Thoracic aorta (tissue), 2 donors: Measurements from ENCODE around the gene RAI1. TPM values are rescaled to one million over a fixed set of nuclear protein-coding genes. Genes with fewer than 3 reads are reported as not detected.

ENCODE experiments used
- ATAC-seq: fragments of 150-250 bp; one replicate; pipeline ENCODE4 v1.8.0; 2017; ENCODE audit warnings: low read depth; ENCODE audit not compliant: insufficient number of reproducible peaks, low FRiP score
- DNase-seq: peaks from one replicate; pipeline ENCODE4 v3.0.0-alpha.2; 2020; ENCODE audit warnings: low spot score
- H3K27ac ChIP-seq, 2 donors: fragments of 200-600 bp; sonication (generic); 1 replicate in 1 of 2; 2 replicates in 1 of 2; pipeline ENCODE4 v1.5.1; 2016; ENCODE audit warnings: mild to moderate bottlenecking in 2 of 2, moderate library complexity in 2 of 2
- H3K27me3 ChIP-seq: fragments of 200-600 bp; sonication (generic); replicated peaks from 2 replicates; pipeline ENCODE4 v1.6.0; 2016; ENCODE audit warnings: mild to moderate bottlenecking; ENCODE audit not compliant: insufficient read depth
- H3K36me3 ChIP-seq: fragments of 200-600 bp; sonication (generic); one replicate; pipeline ENCODE4 v1.5.1; 2016
- H3K4me1 ChIP-seq, 2 donors: fragments of 200-600 bp; sonication (generic); 1 replicate in 1 of 2; 2 replicates in 1 of 2; pipeline versions ENCODE4 v1.5.1 to v1.6.0; 2016; ENCODE audit warnings: low read depth in 2 of 2, mild to moderate bottlenecking in 1 of 2; ENCODE audit not compliant: control insufficient read depth in 1 of 2
- H3K4me3 ChIP-seq: fragments of 200-600 bp; sonication (generic); 2 replicates; pipeline ENCODE4 v1.5.1; 2016; ENCODE audit warnings: mild to moderate bottlenecking
- H3K9me3 ChIP-seq: fragments of 200-600 bp; sonication (generic); 2 replicates; pipeline ENCODE4 v1.5.1; 2016
- total RNA-seq, 2 donors: library from RNA; depleted of rRNA; stranded (reverse); fragments of >200 nt; gene quantifications; one replicate each; pipeline versions ENCODE4 v1.1.0 to v1.2.3, GENCODE V29; 2016
- TF ChIP-seq, protein P1 (sequence below): fragments of 200-600 bp; sonication (generic); IDR thresholded peaks from one replicate; pipeline ENCODE4 v1.5.1; 2019; ENCODE audit warnings: antibody characterized with exemption

The RAI1 gene
- total RNA-seq, 2 donors from 2014 or later, result 21.0 to 31.5 TPM

DNA sequence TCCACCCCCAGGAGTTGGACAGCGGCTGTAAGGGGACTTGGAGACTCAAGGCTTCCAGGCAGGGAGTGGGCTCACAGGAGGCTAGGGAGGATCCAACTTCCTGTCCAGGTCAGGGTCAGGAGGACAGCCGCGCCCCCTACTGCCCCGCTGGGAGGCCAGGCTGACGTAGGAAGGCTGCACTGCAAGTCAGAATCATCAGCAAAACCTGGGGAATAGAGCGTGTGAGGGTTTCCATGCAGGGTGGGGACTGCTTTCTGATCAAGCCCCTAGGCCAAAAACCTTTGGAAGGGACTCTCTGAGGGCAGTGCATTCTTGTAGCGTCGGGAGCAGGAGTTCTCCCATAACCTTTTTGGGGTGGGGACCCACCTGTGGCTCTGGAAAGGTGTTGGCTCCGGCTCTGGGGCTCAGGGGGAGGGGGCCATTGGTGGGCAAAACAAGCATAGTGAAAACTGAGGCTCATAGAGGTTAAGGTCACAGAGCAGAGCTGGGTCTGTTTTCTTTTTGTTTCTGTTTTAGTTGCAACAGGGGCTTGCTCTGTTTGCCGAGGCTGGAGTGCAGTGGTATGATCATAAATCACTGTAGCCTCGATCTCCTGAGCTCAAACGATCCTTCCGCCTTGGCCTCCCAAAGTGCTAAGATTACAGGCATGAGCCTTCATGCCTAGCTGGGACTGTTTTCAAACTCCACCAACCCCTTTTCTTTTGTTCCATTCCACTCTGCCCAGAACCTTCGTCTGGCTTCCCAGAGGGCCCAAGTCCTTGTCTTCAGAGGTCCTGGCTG lies 22.1 kb downstream of the RAI1 start:
- H3K36me3 ChIP-seq, result no peaks in the 10 kb centered on the region
- H3K27me3 ChIP-seq, result no peaks in the 10 kb centered on the region
- H3K27ac ChIP-seq, result no peak overlapping the region
- H3K4me3 ChIP-seq, result no peak overlapping the region
- DNase-seq, result no peak
- TF ChIP-seq, protein P1, sequence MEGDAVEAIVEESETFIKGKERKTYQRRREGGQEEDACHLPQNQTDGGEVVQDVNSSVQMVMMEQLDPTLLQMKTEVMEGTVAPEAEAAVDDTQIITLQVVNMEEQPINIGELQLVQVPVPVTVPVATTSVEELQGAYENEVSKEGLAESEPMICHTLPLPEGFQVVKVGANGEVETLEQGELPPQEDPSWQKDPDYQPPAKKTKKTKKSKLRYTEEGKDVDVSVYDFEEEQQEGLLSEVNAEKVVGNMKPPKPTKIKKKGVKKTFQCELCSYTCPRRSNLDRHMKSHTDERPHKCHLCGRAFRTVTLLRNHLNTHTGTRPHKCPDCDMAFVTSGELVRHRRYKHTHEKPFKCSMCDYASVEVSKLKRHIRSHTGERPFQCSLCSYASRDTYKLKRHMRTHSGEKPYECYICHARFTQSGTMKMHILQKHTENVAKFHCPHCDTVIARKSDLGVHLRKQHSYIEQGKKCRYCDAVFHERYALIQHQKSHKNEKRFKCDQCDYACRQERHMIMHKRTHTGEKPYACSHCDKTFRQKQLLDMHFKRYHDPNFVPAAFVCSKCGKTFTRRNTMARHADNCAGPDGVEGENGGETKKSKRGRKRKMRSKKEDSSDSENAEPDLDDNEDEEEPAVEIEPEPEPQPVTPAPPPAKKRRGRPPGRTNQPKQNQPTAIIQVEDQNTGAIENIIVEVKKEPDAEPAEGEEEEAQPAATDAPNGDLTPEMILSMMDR, result no peak
- peaks cover 0 to 26% of the 10 kb centered on the region in 2 donors for H3K4me1 ChIP-seq
- ATAC-seq, result no peak
- H3K9me3 ChIP-seq, result no peaks in the 10 kb centered on the region

DNA sequence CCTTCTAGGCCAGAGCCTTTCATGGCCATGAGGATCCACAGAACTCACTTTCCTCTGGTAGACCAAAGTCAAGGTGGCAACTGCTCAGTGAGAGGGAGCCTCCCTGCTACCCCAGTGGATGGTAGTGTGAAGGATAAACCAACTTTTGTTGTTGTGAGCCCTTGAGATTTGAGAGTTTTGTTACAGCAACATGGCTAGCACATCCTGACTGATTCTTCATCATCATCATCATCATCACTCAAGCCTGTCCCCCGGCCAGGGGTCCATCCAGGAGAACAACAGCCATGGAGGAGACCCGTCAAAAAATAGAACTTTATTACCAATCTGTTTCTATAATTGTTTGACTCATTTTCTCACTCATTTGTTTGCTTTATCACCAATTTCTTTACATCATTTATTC lies 23.7 kb downstream of the RAI1 start:
- DNase-seq, result no peak
- Histone ChIP-seq H3K27ac (no peak overlapping the region), H3K4me3 (no peak overlapping the region), H3K4me1 (peaks cover 0 to 10% of the 10 kb centered on the region in 2 donors), H3K36me3 (no peaks in the 10 kb centered on the region), H3K27me3 (no peaks in the 10 kb centered on the region), H3K9me3 (no peaks in the 10 kb centered on the region)
- TF ChIP-seq, protein P1, result no peak
- no peak for ATAC-seq

DNA sequence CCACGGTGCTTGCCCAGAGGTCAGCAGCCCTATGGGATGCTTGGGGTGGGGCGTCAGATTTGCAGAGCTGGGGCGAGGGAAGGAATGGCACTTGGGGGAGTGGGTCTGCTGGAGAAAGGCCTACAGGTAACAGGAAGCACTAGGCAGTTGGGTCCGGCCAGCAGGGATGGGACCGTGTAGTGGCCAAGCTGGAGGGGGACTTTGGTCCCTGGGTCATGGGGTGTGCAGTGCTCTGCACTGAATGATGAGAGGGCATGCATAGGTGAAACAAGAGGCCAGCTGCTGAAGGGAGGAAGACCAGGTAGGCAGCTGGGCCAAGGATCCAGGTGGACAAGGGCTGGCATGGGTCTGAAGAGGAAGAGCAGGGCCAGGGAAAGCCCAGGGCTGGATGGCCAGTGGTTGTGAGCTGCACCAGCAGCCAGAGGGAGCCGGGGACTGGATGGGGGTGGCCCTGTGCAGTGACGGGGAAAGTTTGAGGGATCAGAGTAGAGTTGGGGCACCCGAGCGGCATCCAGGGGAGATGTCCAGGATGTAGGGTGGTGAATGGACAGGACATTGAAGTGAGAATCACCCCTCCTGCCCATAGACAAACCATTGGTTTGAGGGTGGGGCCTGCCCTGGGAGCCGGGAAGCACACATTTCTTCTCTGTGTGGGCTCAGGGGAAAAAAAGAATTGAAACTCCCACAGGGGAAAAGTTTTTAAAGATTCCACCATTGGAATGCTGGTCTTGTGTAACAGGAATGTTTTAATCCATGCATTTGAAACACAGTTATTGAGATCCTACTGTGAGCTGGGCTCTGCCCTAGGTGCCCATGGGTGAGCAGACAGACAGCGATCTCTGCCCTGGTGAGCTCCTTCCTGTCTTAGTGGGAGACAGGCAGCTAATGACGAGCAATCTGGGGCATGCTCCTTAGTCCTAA lies 25.1 kb downstream of the RAI1 start:
- no peaks in the 10 kb centered on the region for H3K27me3 ChIP-seq
- TF ChIP-seq, protein P1, result no peak
- H3K4me3 ChIP-seq, result no peak overlapping the region
- H3K9me3 ChIP-seq, result no peaks in the 10 kb centered on the region
- ATAC-seq (no peak), DNase-seq (no peak)
- H3K36me3 ChIP-seq, result no peaks in the 10 kb centered on the region
- H3K4me1 ChIP-seq, result peaks cover 7 to 15% of the 10 kb centered on the region in 2 donors
- H3K27ac ChIP-seq, result no peak overlapping the region

DNA sequence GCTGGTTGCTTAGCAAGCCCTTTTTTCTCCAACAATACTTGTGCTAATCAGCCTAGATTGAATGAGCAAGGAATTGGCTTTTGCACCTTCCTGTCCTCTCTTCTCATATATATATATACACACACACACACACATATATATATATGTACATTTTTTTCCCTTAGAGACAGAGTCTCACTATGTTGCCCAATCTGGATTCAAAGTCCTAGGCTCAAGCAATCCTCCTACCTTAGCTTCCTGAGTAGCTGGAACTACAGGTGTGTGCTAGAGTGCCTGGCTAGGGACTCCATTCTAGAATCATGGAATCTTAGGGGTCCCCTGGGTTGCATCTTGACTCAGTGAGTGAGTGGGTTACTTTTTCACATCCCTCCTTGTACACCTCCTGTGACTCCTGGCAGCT lies 27.0 kb downstream of the RAI1 start:
- H3K9me3 ChIP-seq, result no peaks in the 10 kb centered on the region
- ATAC-seq, result no peak
- no peak for DNase-seq
- no peaks in the 10 kb centered on the region for H3K27me3 ChIP-seq
- TF ChIP-seq, protein P1, result no peak
- H3K4me1 ChIP-seq, result peaks cover 9 to 30% of the 10 kb centered on the region in 2 donors
- no peak overlapping the region for H3K27ac ChIP-seq
- H3K36me3 ChIP-seq, result no peaks in the 10 kb centered on the region
- no peak overlapping the region for H3K4me3 ChIP-seq

DNA sequence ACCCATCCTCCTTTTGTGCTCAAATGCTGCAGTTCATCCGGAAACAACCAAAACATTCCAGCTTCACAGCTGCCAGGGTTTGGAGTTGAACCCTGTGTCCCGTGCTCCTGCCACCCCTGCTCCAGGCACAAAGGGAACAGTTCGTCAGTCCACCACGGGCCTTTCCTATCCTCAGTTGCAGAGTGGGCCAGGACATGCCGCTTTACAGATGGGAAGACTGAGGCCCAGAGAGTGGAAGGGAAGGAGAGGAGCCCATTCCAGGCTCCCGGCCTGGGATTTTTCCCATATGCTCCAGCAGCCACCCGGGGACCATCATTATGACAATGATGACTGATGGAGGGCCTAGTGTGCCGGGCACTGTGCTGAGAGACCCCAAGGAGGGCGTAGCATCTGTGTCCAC lies 27.6 kb downstream of the RAI1 start:
- ATAC-seq (no peak), DNase-seq (no peak)
- Histone ChIP-seq H3K36me3 (no peaks in the 10 kb centered on the region), H3K4me3 (no peak overlapping the region), H3K27ac (no peak overlapping the region), H3K9me3 (no peaks in the 10 kb centered on the region), H3K27me3 (no peaks in the 10 kb centered on the region), H3K4me1 (peaks cover 14 to 35% of the 10 kb centered on the region in 2 donors)
- TF ChIP-seq, protein P1, result no peak
